GM19452 (cell line): ENCODE data around the gene GPR176.
"Not testable (repeated sequence)": the region's sequence is repeated elsewhere in the genome, so short reads cannot be mapped to it uniquely, and the experiment has no call there.

Experiments used
- ATAC-seq: cut with Tn5 transposase; IDR thresholded peaks from one replicate; pipeline ENCODE4 v1.9.1; 2021; ENCODE audit not compliant: unreplicated experiment

GPR176 gene

GRCh38 chr15:39814489-39814888 is 105.6 kb downstream of the GPR176 start:
- no peak for ATAC-seq

GRCh38 chr15:39812651-39813050 is 107.4 kb downstream of the GPR176 start:
- ATAC-seq: not testable (repeated sequence)

- no peak for ATAC-seq
Measured at GRCh38 chr15:39808909-39809308, 111.2 kb downstream of the GPR176 start.

GRCh38 chr15:39807791-39808190 is 112.3 kb downstream of the GPR176 start:
- no peak for ATAC-seq

- ATAC-seq: no peak
Measured at GRCh38 chr15:39804026-39804425, 116.0 kb downstream of the GPR176 start.

GRCh38 chr15:39803016-39803415 is 117.0 kb downstream of the GPR176 start:
- no peak for ATAC-seq

GRCh38 chr15:39801641-39802309 is 118.3 kb downstream of the GPR176 start:
- ATAC-seq: no peak

- ATAC-seq: no peak
Measured at GRCh38 chr15:39799552-39800011, 120.5 kb downstream of the GPR176 start.

GRCh38 chr15:39798382-39798781 is 121.7 kb downstream of the GPR176 start:
- ATAC-seq: no peak

GRCh38 chr15:39797407-39797806 is 122.7 kb downstream of the GPR176 start:
- no peak for ATAC-seq

- no peak for ATAC-seq
Measured at GRCh38 chr15:39796601-39797000, 123.5 kb downstream of the GPR176 start.

GRCh38 chr15:39795486-39795885 is 124.6 kb downstream of the GPR176 start:
- ATAC-seq: no peak

GRCh38 chr15:39794954-39795353 is 125.1 kb downstream of the GPR176 start:
- no peak for ATAC-seq

GRCh38 chr15:39793923-39794322 is 126.1 kb downstream of the GPR176 start:
- no peak for ATAC-seq

- ATAC-seq: no peak
Measured at GRCh38 chr15:39792844-39793335, 127.2 kb downstream of the GPR176 start.

- ATAC-seq: no peak
Measured at GRCh38 chr15:39792025-39792843, 127.8 kb downstream of the GPR176 start.

- ATAC-seq: no peak
Measured at GRCh38 chr15:39789736-39790135, 130.3 kb downstream of the GPR176 start.

GRCh38 chr15:39788800-39789565 is 131.1 kb downstream of the GPR176 start:
- no peak for ATAC-seq

- no peak for ATAC-seq
Measured at GRCh38 chr15:39788108-39788507, 132.0 kb downstream of the GPR176 start.

GRCh38 chr15:39787479-39787878 is 132.6 kb downstream of the GPR176 start:
- no peak for ATAC-seq

- ATAC-seq: no peak
Measured at GRCh38 chr15:39786447-39787056, 133.5 kb downstream of the GPR176 start.
